ENCODE measurements around the gene NPAS3. TPM values are rescaled to one million over a fixed set of nuclear protein-coding genes. Genes with fewer than 3 reads are reported as not detected.

The NPAS3 gene
- total and polyA plus RNA-seq, 2 of the 8 experiments (the other 6 are each of a cell fraction or from before 2014, with no cell fraction given) = 0.11 to 0.60 TPM

GRCh38 chr14:33040372-33041140 lies 101.9 kb downstream of the NPAS3 start:
- no peak overlapping the region for H3K18ac ChIP-seq (ENCODE audit: extremely low read depth, low read length)
- no peak overlapping the region for H4K5ac ChIP-seq (ENCODE audit: insufficient read length, low read depth, low read length)
- no peak overlapping the region for H4K91ac ChIP-seq (replicated peaks; ENCODE audit: insufficient read length, low read length)
- 93% methylated on average over 3 of the region's 3 CpGs; no CpG with 5 or more reads in 1 of the 2 experiments for WGBS, 2 experiments (ENCODE audit: extremely low coverage in 1 of 2, insufficient coverage in 1 of 2, insufficient read length in 1 of 2, insufficient replicate concordance in 2 of 2, low coverage in 1 of 2, low lambda C conversion rate in 2 of 2, missing lambda C conversion rate in 1 of 2)
- H2AFZ ChIP-seq (ENCODE audit: low read length) = no peak overlapping the region
- FAIRE-seq (no peak), DNase-seq (ENCODE audit: low read depth in 1 of 2, low spot score in 2 of 2) (no peak)
- H2BK20ac ChIP-seq (ENCODE audit: low read length) = no peak overlapping the region
- TF ChIP-seq SP4 (IDR thresholded peaks at IDR 0.05; ENCODE audit: low read length) (no peak), CEBPB (IDR thresholded peaks at IDR 0.05; ENCODE audit: low read depth, low read length) (no peak), BCL11A (IDR thresholded peaks at IDR 0.05; ENCODE audit: low read depth in 2 of 2, low read length in 2 of 2) (no peak), EP300 (IDR thresholded peaks at IDR 0.05; ENCODE audit: borderline replicate concordance in 1 of 2, low read depth in 2 of 2, low read length in 2 of 2) (no peak), ATF3 (IDR thresholded peaks at IDR 0.05; ENCODE audit: insufficient read depth, low read depth, low read length) (no peak), TAF7 (optimal IDR thresholded peaks at IDR 0.05; ENCODE audit: borderline replicate concordance, low read depth, low read length) (no peak), RAD21 (IDR thresholded peaks at IDR 0.05 in 1 of 2, conservative IDR thresholded peaks at IDR 0.05 in 1 of 2; ENCODE audit: low read depth in 2 of 2, low read length in 2 of 2) (no peak)
- no peaks in the 10 kb centered on the region for H3K79me1 ChIP-seq (ENCODE audit: low read depth, low read length)
- H2AK5ac ChIP-seq (ENCODE audit: low read depth, low read length) = no peak overlapping the region
- H3K27me3 ChIP-seq (replicated peaks in 1 of 4; ENCODE audit: control insufficient read depth in 3 of 4, extremely low read depth in 1 of 4, insufficient read depth in 3 of 4, low read length in 3 of 4) = no peaks in the 10 kb centered on the region
- H4K8ac ChIP-seq (ENCODE audit: extremely low read depth, insufficient read depth, low read length) = no peak overlapping the region
- H3K4me2 ChIP-seq (ENCODE audit: insufficient read depth in 1 of 2, low read depth in 2 of 2, low read length in 2 of 2) = no peak overlapping the region
- no peak overlapping the region for H3K14ac ChIP-seq (ENCODE audit: insufficient read length)
- H3K27ac ChIP-seq (ENCODE audit: low read depth, low read length) = no peak overlapping the region
- H3K23ac ChIP-seq (ENCODE audit: insufficient read length) = no peak overlapping the region
- CTCF ChIA-PET (ENCODE audit: partially characterized antibody) = no interaction called here
- H2BK15ac ChIP-seq (ENCODE audit: low read length) = no peak overlapping the region
- no peak overlapping the region for H2BK120ac ChIP-seq (replicated peaks; ENCODE audit: low read depth, low read length)
- no peaks in the 10 kb centered on the region for H3K4me1 ChIP-seq (replicated peaks in 1 of 4; ENCODE audit: control insufficient read depth in 3 of 4, insufficient read depth in 4 of 4, low read length in 3 of 4)
- H3K23me2 ChIP-seq (ENCODE audit: low read depth, low read length) = no peaks in the 10 kb centered on the region
- H3K4ac ChIP-seq (replicated peaks; ENCODE audit: insufficient read length, low read depth, low read length) = no peak overlapping the region
- no peak overlapping the region for H2BK5ac ChIP-seq (ENCODE audit: low read depth, low read length)
- no peaks in the 10 kb centered on the region for H3K79me2 ChIP-seq (ENCODE audit: control insufficient read depth in 1 of 2, insufficient read depth in 2 of 2, low read length in 2 of 2)
- no peak overlapping the region for H3K56ac ChIP-seq (replicated peaks; ENCODE audit: insufficient read length, low read depth, low read length)
- H3K9me3 ChIP-seq (ENCODE audit: insufficient read depth in 2 of 2, low read depth in 1 of 2, low read length in 1 of 2) = peaks cover 0 to 5% of the 10 kb centered on the region in 2 experiments; a peak in 1 of 4 replicates
- no peaks in the 10 kb centered on the region; a peak in 1 of 8 replicates for H3K36me3 ChIP-seq (ENCODE audit: control insufficient read depth in 2 of 4, insufficient read depth in 4 of 4, low read length in 3 of 4)
- H3K9ac ChIP-seq (replicated peaks in 1 of 4; ENCODE audit: extremely low read depth in 1 of 4, low read depth in 3 of 4, low read length in 3 of 4) = no peak overlapping the region
- POLR2A ChIA-PET (ENCODE audit: partially characterized antibody) = no interaction called here
- no peaks in the 10 kb centered on the region for H4K20me1 ChIP-seq (replicated peaks in 1 of 2; ENCODE audit: control insufficient read depth in 1 of 2, insufficient read depth in 2 of 2, low read length in 2 of 2)
- H2BK12ac ChIP-seq (ENCODE audit: low read depth, low read length) = no peak overlapping the region
- no peak overlapping the region for H3K4me3 ChIP-seq (ENCODE audit: extremely low read depth in 1 of 4, insufficient read depth in 2 of 4, low read depth in 3 of 4, low read length in 4 of 4)

All from H1 (cell line).